GM12892 (cell line): Measurements from ENCODE around the gene ZNF286A.
"Not testable (repeated sequence)": the region's sequence is repeated elsewhere in the genome, so short reads cannot be mapped to it uniquely, and the experiment has no call there.

Experiments used
- POLR2A ChIP-seq: IDR thresholded peaks from 2 replicates; pipeline ENCODE4 v1.6.1; 2011; ENCODE audit warnings: low read depth, low read length, control low read depth
- POLR2AphosphoS5 ChIP-seq: IDR thresholded peaks from 2 replicates; pipeline ENCODE4 v1.6.1; 2011; ENCODE audit warnings: low read depth, low read length, control low read depth

DNA sequence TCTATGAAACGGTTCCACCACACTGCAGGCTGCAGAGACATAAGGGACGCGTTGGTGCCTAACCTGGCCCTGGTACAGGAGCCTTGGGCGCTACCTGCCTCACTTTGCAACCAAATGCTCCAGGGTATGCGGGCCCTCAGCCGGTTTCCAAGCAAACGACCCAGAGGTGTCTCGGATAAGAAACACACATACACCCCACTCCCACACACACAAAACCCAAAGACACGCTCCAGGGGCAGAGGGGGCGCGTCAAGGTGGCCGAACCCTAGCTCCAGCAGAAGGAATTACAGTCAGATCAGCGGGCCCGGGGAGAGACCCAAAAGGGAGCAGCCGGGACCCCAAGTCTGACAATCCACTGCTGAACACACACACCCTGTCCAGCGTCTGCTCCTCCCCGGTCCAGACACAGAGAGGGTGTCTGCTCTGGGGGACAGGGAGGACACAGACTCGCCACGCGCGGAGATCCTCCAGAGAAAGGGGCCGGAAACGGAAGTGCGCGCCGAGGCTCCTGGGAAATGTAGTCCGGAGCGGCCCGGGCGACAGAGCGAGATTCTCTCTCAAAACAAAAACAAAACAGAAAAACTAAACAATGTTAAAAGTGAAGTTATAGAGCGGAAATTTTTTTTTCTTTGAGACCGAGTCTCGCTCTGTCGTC lies 15.6 kb upstream of the ZNF286A start, which contains the start of gene TRIM16:
- TF ChIP-seq POLR2A, result peak; percentile 55; the same call in 1 of the 2 replicates
- not testable (repeated sequence) for TF ChIP-seq POLR2AphosphoS5
